Neural progenitor cell (in vitro differentiated cells): ENCODE results near the gene ALK. TPM values are rescaled to one million over a fixed set of nuclear protein-coding genes. Genes with fewer than 3 reads are reported as not detected.

ENCODE experiments used
- DNase-seq: peaks from one replicate; pipeline ENCODE4 v3.0.0-alpha.2; 2016; ENCODE audit warnings: low spot score
- H2AFZ ChIP-seq: fragments of 200-600 bp; sonication (generic); replicated peaks from 2 replicates; pipeline ENCODE4 v1.6.1; 2016; ENCODE audit warnings: antibody characterized with exemption
- H3F3A ChIP-seq: fragments of 200-600 bp; sonication (generic); 2 replicates; pipeline ENCODE4 v1.6.1; 2016; ENCODE audit warnings: antibody characterized with exemption, low read depth
- H3K27ac ChIP-seq: fragments of 200-600 bp; sonication (generic); 2 replicates; pipeline ENCODE4 v1.5.1; 2016; ENCODE audit warnings: mild to moderate bottlenecking
- H3K27me3 ChIP-seq: fragments of 200-600 bp; sonication (generic); 2 replicates; pipeline ENCODE4 v1.6.1; 2016; ENCODE audit warnings: mild to moderate bottlenecking, moderate library complexity
- H3K36me3 ChIP-seq: fragments of 200-600 bp; sonication (generic); 2 replicates; pipeline ENCODE4 v1.5.1; 2016
- H3K4me1 ChIP-seq: fragments of 200-600 bp; sonication (generic); 2 replicates; pipeline ENCODE4 v1.6.1; 2016; ENCODE audit warnings: mixed run types
- H3K4me2 ChIP-seq: fragments of 200-600 bp; sonication (generic); 2 replicates; pipeline ENCODE4 v1.6.1; 2016
- H3K4me3 ChIP-seq: fragments of 200-600 bp; sonication (generic); 2 replicates; pipeline ENCODE4 v1.5.1; 2016
- H3K79me2 ChIP-seq: fragments of 200-600 bp; sonication (generic); 2 replicates; pipeline ENCODE4 v1.6.1; 2016; ENCODE audit warnings: low read depth
- H3K9ac ChIP-seq: fragments of 200-600 bp; sonication (generic); 2 replicates; pipeline ENCODE4 v1.6.1; 2016
- H3K9me3 ChIP-seq: fragments of 200-600 bp; sonication (generic); 2 replicates; pipeline ENCODE4 v1.5.1; 2016; ENCODE audit warnings: low read depth
- H4K20me1 ChIP-seq: fragments of 200-600 bp; sonication (generic); 2 replicates; pipeline ENCODE4 v1.6.1; 2016; ENCODE audit warnings: low read depth
- H3K27ac Mint-ChIP-seq: 3 replicates; pipeline ENCODE4 v1.8.0; 2021; ENCODE audit warnings: mixed read lengths
- H3K27me3 Mint-ChIP-seq: 2 replicates; pipeline ENCODE4 v1.8.0; 2022; ENCODE audit warnings: low read depth, mild to moderate bottlenecking, inconsistent platforms, moderate library complexity, mixed read lengths; ENCODE audit not compliant: insufficient read depth
- H3K36me3 Mint-ChIP-seq: 3 replicates; pipeline ENCODE4 v1.8.0; 2021; ENCODE audit warnings: mixed read lengths
- H3K4me1 Mint-ChIP-seq: 3 replicates; pipeline ENCODE4 v1.8.0; 2021; ENCODE audit warnings: mixed read lengths
- H3K4me3 Mint-ChIP-seq: 3 replicates; pipeline ENCODE4 v1.8.0; 2021; ENCODE audit warnings: mild to moderate bottlenecking, moderate library complexity, mixed read lengths
- H3K9me3 Mint-ChIP-seq: 3 replicates; pipeline ENCODE4 v1.8.0; 2020; ENCODE audit warnings: mixed read lengths
- EZH2 ChIP-seq: fragments of 200-600 bp; sonication (generic); IDR thresholded peaks from 2 replicates; pipeline ENCODE4 v1.6.1; 2017; ENCODE audit warnings: antibody characterized with exemption, mild to moderate bottlenecking, moderate library complexity
- EZH2phosphoT487 ChIP-seq: fragments of 200-600 bp; sonication (generic); IDR thresholded peaks from 2 replicates; pipeline ENCODE4 v1.6.1; 2017; ENCODE audit warnings: antibody characterized with exemption
- total RNA-seq: library from RNA; depleted of rRNA; stranded (reverse); fragments of >200 nt; gene quantifications from 2 replicates; pipeline ENCODE4 v1.2.3, GENCODE V29; 2015; ENCODE audit warnings: low replicate concordance
- TF ChIP-seq, protein P1 (sequence below): fragments of 200-600 bp; sonication (generic); IDR thresholded peaks from 2 replicates; pipeline ENCODE4 v1.5.1; 2017; ENCODE audit warnings: antibody characterized with exemption, mild to moderate bottlenecking

ALK gene
- total RNA-seq, 1 donor from 2014 or later, result not detected

DNA sequence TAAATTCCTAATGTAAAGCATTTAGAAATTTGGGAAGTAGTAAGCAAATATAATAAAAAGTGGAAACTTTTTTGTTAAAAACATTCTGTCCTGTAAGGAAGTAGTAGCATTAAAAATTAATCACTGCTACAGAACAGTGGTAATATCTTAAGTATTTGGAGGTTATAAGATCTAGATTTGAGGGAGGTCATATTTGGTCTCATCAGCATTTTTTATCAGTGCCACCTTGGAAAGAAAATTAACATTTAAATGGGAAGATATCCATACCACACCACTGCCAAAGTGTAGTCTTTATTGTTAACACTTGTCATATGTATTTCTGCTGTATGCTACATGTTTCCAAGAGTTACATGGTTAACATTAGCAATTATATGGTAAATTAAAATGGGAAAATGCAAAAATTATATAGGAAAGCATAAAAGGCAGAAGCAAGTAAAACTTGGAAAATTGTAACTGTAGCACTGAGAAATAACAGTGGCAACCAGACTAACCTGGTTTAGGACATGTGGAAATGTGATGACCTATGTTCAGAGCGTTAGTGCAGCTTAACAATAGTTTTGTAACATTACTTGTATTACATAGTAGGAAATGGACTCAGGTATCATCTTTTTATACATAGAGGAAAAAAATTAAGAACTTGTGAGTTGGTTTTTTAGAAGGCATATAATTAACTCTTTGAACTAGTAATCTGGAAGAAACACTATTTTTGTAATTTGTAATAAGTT, 759.0 kb downstream of the ALK start:
- no peak for TF ChIP-seq EZH2
- TF ChIP-seq, protein P1, sequence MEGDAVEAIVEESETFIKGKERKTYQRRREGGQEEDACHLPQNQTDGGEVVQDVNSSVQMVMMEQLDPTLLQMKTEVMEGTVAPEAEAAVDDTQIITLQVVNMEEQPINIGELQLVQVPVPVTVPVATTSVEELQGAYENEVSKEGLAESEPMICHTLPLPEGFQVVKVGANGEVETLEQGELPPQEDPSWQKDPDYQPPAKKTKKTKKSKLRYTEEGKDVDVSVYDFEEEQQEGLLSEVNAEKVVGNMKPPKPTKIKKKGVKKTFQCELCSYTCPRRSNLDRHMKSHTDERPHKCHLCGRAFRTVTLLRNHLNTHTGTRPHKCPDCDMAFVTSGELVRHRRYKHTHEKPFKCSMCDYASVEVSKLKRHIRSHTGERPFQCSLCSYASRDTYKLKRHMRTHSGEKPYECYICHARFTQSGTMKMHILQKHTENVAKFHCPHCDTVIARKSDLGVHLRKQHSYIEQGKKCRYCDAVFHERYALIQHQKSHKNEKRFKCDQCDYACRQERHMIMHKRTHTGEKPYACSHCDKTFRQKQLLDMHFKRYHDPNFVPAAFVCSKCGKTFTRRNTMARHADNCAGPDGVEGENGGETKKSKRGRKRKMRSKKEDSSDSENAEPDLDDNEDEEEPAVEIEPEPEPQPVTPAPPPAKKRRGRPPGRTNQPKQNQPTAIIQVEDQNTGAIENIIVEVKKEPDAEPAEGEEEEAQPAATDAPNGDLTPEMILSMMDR, result no peak
- TF ChIP-seq EZH2phosphoT487, result no peak
- no peak for DNase-seq
- no peaks in the 10 kb centered on the region for H3K9me3 ChIP-seq
- H3K9me3 Mint-ChIP-seq, result no peaks in the 10 kb centered on the region
- H3K4me1 Mint-ChIP-seq, result no peaks in the 10 kb centered on the region
- peaks cover 19% of the 10 kb centered on the region for H3K4me1 ChIP-seq
- no peak overlapping the region for H3K9ac ChIP-seq
- no peaks in the 10 kb centered on the region for H4K20me1 ChIP-seq
- no peak overlapping the region for H3K4me3 Mint-ChIP-seq
- H3K4me3 ChIP-seq, result no peak overlapping the region
- no peak overlapping the region for H3K27ac Mint-ChIP-seq
- no peaks in the 10 kb centered on the region for H3K36me3 ChIP-seq
- no peaks in the 10 kb centered on the region for H3K27me3 Mint-ChIP-seq
- no peak overlapping the region for H3K27ac ChIP-seq
- no peaks in the 10 kb centered on the region for H3K79me2 ChIP-seq
- H3K4me2 ChIP-seq, result no peak overlapping the region
- H3K27me3 ChIP-seq, result no peaks in the 10 kb centered on the region
- peaks cover 4% of the 10 kb centered on the region for H3F3A ChIP-seq
- peaks cover 2% of the 10 kb centered on the region for H3K36me3 Mint-ChIP-seq
- H2AFZ ChIP-seq, result no peak overlapping the region

GRCh38 chr2:29160184-29160583, 761.2 kb downstream of the ALK start:
- no peaks in the 10 kb centered on the region for H3K9me3 ChIP-seq
- TF ChIP-seq EZH2 (no peak), EZH2phosphoT487 (no peak)
- TF ChIP-seq, protein P1, result no peak
- H3F3A ChIP-seq, result peaks cover 10% of the 10 kb centered on the region
- Mint-ChIP-seq H3K4me3 (no peak overlapping the region), H3K36me3 (peaks cover 2% of the 10 kb centered on the region), H3K27ac (no peak overlapping the region), H3K27me3 (no peaks in the 10 kb centered on the region), H3K4me1 (peaks cover 5% of the 10 kb centered on the region), H3K9me3 (no peaks in the 10 kb centered on the region)
- no peaks in the 10 kb centered on the region for H3K79me2 ChIP-seq
- no peak overlapping the region for H3K27ac ChIP-seq
- peak overlapping the region; percentile 12 for H2AFZ ChIP-seq
- DNase-seq, result no peak
- no peak overlapping the region for H3K4me3 ChIP-seq
- H3K36me3 ChIP-seq, result no peaks in the 10 kb centered on the region
- no peaks in the 10 kb centered on the region for H4K20me1 ChIP-seq
- H3K27me3 ChIP-seq, result no peaks in the 10 kb centered on the region
- no peak overlapping the region for H3K9ac ChIP-seq
- H3K4me1 ChIP-seq, result peaks cover 38% of the 10 kb centered on the region
- no peak overlapping the region for H3K4me2 ChIP-seq

- Mint-ChIP-seq H3K4me1 (peaks cover 5% of the 10 kb centered on the region), H3K4me3 (no peak overlapping the region), H3K9me3 (no peaks in the 10 kb centered on the region), H3K27me3 (no peaks in the 10 kb centered on the region), H3K36me3 (peaks cover 2% of the 10 kb centered on the region), H3K27ac (no peak overlapping the region)
- no peak overlapping the region for H3K4me3 ChIP-seq
- H3K79me2 ChIP-seq, result no peaks in the 10 kb centered on the region
- no peak for DNase-seq
- TF ChIP-seq, protein P1, result no peak
- TF ChIP-seq EZH2 (no peak), EZH2phosphoT487 (no peak)
- no peaks in the 10 kb centered on the region for H4K20me1 ChIP-seq
- no peaks in the 10 kb centered on the region for H3K36me3 ChIP-seq
- H2AFZ ChIP-seq, result no peak overlapping the region
- H3K4me2 ChIP-seq, result no peak overlapping the region
- H3K4me1 ChIP-seq, result peaks cover 34% of the 10 kb centered on the region
- H3K27me3 ChIP-seq, result no peaks in the 10 kb centered on the region
- no peak overlapping the region for H3K9ac ChIP-seq
- peaks cover 10% of the 10 kb centered on the region for H3F3A ChIP-seq
- H3K27ac ChIP-seq, result no peak overlapping the region
- H3K9me3 ChIP-seq, result no peaks in the 10 kb centered on the region
These were observed 762.3 kb downstream of the ALK start for GRCh38 chr2:29159125-29159524.
